ENCODE data around the gene TMEM129.
"Not testable (repeated sequence)": the region's sequence is repeated elsewhere in the genome, so short reads cannot be mapped to it uniquely, and the experiment has no call there.

The TMEM129 gene

DNA sequence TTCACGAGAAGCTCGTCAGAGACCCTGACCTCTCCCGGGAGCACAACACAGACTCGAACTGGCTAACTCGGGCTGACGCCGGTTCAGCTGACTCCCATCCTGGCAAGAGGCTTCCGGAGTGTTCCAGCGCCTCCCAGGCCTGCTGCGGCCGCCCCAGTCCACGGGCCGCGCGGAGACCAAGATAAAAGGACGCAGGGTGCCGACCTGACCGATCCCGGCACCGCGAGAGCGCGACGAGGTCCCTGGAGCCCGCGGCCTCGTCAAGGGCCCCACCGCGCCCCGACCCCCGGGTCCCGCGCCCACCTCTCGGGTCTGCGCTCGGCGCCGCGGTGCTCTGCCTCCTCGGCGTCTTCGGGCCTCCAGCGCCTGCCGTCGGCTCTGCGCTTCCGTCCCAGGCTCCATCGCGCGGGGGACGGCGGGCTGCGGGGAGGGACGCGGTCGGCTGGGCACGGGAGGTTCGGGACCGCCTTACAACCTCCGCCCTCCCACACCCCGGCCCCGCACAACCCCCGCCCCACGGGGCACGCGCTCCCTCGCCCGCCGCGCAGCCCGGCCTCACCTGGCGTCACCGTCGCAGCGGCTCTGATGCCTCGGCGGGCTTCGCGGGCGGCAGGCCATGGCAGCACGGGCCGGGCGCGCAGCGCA is 9.4 kb downstream of the TMEM129 start:
- DNase-seq, result peak in 6 of 10 donors; percentile 37 to 92 (median 66)
- intact Hi-C loops (cut with DNase I), result no loop called here

DNA sequence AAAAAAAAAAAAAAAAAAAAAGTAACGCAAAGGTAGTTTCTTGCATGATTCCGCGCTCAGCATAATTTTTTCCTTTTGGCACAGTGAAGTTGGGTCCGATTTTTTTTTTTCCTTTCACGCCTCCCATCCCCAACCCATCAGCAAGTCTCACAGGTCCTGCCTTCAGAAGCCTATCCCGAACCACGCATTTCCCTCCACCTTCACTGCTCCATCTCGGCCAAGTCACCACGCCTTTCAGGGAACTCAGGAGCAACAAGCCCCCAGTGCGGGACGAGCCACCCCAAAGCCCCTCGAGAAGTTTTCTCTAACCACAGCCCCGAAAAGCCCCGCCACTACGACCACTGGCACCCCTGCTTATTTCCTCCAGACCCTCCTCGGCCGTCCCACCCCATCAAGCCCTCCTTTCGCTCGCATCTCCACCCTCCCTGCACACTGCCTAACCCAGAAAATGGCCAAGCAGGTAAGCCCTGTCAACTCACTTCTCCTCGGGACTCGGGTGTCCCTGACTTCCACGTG is 10.0 kb downstream of the TMEM129 start:
- intact Hi-C loops (cut with DNase I), result no loop called here
- peak in 2 of 10 donors; percentile 54 to 81 for DNase-seq

DNA sequence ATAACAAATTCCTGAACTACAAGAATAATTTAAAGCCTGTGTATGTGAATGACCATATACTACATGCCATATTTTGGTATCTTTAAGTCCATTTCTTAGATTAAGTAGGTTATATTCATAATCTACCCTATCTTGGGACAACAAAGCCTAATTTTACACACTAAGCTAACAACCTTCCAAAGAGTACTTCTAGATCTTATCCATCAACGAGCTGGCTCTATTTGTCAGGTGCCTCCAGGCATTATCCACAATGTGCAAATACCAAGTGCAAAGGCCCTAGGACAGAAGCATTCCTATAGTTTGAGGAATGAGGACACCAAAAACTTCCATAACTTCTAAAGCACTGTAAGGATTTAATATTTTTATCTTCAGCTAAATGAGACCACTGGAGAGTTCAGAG is 12.5 kb downstream of the TMEM129 start:
- no peak for DNase-seq
- intact Hi-C loops (cut with DNase I), result no loop called here

DNA sequence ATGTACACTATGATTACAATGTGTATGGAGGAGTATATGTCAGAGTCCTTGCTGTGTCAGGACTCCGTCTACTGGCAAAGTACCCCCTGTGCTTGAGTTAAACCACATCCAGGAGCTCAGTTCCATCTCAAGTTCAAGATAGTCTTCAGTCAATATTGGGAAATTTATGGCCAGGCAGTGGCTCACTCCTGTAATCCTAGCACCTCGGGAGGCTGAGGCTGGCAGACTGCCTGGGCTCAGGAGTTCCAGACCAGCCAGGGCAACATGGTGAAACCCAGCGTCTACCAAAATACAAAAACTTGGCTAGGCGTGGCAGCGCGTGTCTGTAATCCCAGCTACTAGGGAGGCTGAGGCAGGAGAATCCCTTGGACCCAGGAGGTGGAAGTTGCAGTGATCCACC is 14.8 kb downstream of the TMEM129 start:
- intact Hi-C loops (cut with DNase I), result no loop called here
- DNase-seq, result peak in 2 of 10 donors; percentile 41 to 50

DNA sequence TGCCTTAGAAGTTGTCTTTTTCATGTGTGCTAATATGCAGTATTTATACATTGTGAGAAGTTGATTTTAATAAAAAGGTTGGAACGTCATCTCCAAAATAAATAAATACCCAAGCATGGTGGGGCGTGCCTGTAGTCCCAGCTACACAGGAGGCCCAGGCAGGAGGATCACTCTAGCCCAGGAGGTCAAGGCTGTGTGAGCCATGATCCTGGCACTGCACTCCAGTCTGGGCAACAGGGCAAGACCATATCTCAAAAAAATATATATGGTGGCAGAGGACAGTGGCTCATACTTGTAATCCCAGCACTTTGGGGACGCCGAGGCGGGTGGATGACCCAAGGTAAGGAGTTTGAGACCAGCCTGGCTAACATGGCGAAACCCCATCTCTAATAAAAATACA is 15.4 kb downstream of the TMEM129 start:
- peak in 2 of 10 donors; percentile 18 to 32 for DNase-seq
- intact Hi-C loops (cut with DNase I), result no loop called here

DNA sequence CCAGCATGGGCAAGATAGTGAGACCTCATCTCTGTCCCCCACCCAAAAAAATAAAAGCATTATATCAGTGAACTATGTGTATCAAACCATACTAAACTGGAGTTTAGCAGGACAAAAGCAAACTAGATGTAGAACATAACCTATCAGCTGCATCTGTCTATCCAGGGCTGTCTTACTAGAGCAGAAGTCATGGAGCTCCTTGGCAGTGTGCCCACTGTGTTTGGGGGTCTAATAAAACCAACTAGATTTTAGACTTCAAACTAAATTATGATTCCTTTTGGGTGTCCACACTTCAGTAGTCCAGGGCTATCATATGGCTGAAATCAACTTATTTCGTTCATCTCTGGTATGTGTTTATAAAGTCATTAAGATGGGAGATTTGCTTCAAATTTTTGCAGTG is 17.3 kb downstream of the TMEM129 start:
- DNase-seq, result peak in 1 of 10 donors; percentile 70
- intact Hi-C loops (cut with DNase I), result no loop called here

DNA sequence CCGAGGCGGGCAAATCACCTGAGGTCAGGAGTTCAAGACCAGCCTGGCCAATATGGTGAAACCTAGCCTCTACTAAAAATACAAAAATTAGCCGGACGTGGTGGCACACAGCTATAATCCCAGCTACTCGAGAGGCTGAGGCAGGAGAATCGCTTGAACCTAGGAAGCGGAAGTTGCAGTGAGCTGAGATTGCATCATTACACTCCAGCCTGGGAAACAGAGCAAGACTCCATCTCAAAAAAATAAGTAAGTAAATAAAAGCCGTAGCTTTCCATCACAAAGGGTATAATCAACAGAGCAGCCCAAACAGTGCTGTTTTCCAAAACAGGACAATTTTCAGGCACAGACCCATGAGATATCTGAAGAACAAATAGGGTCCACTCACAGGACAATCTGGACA is 19.5 kb downstream of the TMEM129 start:
- DNase-seq; intact Hi-C loops (cut with DNase I): not testable (repeated sequence)

DNA sequence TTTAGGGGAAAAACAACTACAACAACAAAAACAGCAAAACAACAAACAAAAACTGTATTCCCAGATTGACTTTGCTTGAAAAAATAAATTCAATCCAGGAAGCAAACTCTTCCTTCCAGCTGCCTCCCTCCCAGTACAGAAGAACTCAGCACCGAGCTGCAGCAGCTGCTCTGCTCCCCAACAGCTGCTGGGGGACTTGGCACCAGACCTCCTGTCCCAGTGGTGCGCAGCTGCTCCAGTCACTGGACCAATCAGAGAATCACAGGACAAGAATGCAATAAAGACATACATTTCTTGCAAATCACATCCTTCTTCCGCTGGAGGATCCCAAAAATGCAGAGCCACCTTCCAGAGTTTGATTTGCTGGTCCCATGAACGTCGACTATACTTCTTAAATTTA is 25.2 kb downstream of the TMEM129 start:
- intact Hi-C loops (cut with DNase I), result no loop called here
- DNase-seq, result peak in 3 of 10 donors; percentile 53 to 88 (median 67)

DNA sequence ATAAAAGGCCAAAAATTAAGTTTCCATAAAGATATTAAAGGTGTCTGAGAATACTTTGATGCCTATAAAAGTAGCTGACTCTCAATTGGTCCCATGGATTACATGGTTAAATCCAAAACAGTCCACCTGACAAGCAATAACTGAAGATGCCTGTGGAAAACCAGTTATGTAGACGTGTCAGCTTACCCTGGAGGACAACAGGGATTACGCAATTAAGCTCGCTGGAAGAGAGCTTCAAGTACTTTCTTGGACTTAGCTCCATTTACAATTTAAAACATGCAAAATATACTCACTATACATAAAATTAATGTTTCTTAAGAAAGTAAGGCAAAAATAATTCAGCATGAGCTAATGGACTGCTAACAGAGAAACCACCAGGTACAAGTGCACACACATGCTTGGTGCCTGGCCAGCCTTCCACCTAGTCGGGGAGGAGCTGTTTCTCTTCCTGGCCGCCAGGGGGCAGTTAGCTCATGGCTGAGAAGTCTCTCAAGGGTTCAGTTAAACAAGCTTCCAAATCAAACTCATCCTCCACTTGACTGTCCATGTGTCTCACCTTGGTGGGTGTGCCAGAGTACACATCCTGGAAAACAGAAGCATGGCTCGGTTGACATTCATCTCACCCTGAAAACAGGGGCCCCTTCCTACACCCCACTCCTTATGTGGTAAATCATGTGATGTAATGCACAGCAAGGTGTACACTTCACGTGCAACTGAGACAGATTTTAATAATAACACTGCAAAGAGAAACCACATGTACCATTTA is 27.8 kb downstream of the TMEM129 start:
- DNase-seq, result peak in 7 of 10 donors; percentile 47 to 93 (median 61)
- intact Hi-C loops (cut with DNase I), result loop anchor here (1.0 kb wide), 1 partner anchor 33 kb away; no protein-coding TSS in a partner anchor

DNA sequence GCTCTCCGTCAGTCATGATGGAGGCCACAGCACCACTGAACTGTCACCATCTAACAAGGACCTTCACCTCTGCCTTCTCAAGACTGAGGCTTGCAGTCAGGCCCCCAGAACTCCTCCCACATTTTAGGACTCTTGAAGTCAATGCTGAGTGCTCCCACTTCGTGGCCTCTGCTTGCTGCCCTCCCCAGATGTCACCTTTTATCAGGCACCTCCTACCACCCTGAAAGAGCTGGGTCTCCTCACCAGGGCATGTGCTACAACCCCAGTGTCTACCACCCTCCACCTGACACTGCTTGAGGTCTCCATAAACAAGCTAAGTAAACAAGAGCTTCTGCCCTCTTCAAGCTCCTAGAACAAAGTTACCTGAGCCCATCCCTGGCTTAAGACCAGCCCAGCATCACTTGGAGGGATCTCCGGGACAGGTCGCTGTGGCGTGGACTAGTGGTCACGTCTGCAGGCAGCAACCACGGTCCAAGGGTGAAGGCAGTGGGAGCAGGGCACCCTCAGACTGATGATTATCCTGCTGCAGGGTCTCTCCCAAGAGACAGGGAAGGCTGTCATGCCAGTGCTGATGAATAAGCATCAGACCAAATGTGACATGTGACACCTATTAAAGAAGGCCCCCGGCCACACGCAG is 29.3 kb downstream of the TMEM129 start:
- intact Hi-C loops (cut with DNase I), result no loop called here
- DNase-seq, result peak in 1 of 10 donors; percentile 42

DNA sequence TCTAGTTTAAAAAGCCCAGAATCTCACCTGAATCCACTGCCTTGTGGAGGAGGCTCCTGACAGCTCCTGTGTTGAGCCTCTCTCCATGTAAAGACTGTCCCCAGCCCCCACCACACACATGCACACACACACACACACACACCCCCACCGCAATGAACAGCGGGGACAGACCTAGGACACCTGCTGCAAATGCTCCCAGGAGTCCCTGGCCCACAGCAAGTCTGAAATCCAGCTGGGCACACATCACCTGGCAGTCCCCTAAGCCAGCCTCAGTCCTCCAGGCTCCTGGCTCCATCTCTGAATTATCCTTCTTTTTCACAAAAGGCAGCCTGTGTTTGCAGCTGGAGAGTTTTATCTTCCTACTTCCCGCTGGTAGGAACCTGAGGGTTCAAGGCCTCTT is 30.4 kb downstream of the TMEM129 start:
- intact Hi-C loops (cut with DNase I), result no loop called here
- DNase-seq, result no peak

DNA sequence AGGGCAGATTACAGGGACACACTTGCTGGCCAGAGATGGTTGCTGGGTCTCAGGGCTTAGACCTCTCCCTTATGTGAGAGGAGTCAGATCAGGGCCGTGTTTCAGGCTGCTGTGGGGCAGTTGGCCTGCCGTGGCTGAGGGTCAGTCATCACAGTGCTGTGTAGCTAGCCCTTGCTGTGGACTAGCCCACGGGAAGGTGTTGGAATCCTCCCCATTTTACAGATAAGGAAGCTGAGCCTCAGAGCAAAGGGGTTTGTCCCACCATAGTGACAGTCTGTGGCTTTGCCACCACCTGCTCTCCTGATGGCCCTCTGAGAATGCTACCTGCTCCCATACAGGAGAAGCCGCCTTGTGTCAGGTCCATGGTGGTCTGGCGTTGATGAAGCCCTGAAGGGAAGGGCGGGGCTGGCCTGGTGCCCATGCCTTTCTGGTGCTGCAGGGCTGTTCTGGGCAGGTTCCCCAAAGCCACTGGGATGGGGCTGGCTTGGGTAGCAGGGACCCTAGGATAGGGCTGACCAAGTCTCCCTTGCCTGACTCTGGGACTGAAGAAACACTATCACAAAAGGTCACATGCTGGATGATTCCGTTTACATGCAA is 34.6 kb downstream of the TMEM129 start:
- DNase-seq, result peak in 1 of 10 donors; percentile 31
- intact Hi-C loops (cut with DNase I), result no loop called here

DNA sequence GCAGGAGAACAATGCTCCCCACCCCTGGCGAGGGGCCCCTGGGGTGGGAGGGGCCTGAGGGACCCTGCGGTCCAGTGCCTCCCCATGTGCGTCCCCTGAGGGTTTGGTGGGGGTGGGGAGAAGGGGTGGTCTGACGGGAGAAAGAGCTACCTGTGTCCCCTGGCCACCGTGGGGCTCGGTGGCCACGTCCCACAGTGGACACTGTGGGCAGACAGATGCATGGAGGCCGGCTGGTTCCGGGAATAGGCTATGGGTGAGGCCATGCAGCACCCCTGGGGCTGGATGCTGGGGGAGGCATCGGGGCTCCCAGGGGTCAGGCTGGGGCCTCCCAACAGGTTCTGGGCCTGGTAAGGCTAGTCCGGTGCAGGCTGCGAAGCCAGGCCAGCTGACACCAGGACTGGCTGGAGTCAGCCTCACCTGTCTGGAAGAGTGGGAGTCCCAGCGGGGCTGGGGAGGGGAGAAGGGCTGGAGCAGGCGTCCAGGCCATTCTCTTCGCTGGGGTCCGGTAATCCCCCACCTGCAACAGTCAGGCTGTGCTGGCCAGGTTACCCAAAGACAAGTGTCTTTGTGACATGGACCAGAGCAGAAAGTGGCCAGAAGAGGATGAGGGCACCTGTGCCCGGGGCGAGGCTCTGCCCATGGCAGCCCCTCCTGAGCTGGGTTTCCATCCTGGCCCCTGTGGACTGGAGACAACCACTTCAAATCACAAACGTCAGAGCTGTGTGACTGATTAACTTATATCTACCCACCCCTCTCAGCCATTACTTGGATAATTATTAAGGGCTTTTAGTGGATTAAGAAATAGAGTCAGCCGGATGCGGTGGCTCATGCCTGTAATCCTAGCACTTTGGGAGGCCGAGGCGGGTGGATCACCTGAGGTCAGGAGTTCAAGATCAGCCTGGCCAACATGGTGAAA is 35.6 kb downstream of the TMEM129 start:
- peak in 1 of 10 donors; percentile 53 for DNase-seq
- intact Hi-C loops (cut with DNase I), result no loop called here

DNA sequence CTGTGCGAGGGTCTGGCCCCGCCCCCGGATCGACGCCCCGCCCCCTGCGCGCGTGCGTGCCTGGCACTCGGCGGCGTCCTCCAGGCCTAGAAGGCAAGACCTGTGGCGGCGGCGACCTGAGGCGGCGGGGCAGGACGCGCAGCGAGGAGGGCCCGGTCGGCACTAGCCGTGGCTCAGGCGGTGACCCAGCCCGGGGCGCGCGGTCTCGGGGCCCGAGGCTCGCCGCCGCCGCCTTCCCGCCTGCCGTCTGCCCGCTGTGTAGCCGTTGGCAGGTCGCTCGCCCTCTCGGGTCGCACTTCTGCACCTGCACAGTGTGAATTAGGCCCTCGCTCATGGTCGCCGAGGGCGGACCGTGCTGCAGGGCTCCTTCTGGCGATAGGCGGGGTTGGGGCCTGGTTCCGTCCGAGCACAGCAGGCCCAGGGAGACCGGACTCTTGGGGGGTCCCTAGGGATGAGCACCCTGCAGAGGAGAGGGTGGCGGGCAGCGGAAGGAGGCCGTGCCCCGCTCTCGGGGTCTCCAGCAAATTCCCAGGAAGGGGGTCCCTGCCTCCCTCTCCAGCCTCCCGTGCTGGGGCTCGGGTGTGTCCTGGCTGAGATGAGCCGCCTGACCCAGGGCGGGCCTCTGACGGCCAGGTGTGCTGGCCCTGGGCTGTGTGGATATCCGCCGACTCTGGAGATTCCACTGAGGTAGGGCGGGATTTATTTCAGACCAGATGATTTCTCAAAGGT is 36.5 kb downstream of the TMEM129 start:
- DNase-seq, result peak in 3 of 10 donors; percentile 65 to 99 (median 85)

DNA sequence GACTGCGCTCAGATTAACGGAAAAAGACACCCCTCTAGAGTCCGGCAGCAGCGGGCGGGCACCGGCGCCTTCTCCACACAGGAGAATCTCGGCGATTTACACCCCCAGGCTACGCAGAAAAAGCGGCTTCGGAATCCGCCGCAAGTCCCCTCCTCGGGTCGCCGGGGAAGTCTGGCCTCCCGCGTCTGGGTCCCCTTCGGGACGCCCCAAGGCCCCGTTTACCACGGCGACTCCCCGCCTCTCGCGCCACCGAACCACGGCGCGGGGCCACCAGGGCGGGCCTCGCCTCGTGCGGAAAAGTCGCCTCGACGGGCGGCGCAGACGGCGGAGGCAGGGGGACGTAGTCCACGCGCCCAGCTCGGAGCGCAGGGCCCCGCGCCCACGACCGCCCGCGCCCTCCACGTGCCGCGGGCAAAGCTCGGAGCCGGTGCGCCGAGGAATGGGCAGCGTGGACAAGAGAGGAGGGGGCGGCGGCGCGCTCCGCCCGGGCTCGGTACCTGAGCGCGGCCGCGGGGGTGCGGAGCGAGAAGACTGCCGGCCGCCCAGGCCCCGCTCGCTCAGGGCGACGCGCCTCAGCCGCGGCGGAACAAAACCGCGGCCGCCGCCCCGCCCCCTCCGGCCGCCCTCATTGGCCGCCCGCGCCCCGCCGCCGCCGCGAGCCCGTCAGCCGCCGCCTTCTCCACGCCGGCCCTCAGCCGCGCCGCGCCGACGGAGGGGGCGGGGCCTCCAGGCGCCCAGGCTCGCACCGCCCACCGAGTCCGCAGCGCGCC is 37.2 kb downstream of the TMEM129 start, which contains the start of gene FAM53A:
Gene FAM53A, minus strand, starts transcription at position 578 of the 770 bp plus-strand sequence. CDS start 15,572 bp downstream, outside the sequence.
- intact Hi-C loops (cut with DNase I), result no loop called here
- peak; percentile 25 to 96 (median 86) for DNase-seq

More for the DNA sequence above, 36.5 kb downstream of the TMEM129 start:
- intact Hi-C loops (cut with DNase I), result no loop called here

DNA sequence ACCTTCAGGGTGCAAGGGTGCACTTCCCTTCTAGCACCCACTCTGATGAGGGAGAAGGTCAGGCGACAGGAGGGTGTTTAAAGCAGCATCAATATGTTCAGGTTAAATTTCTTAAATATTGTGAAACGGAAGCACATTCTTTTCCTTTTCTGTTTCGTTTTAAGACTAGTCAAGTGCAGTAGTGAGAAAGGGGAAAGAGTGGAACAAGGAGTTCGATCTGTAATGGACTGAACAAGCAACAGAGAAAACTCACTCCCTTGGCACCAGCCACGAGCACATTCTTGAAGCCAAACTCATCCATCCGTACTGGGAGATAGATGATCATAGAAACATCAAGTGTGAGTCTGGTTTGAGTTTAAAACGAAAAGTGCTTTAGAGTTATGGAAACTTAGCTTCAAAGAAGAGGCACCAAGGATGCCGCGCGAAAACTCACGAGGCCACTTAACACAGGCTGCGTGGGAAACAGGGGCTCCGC is 37.8 kb downstream of the TMEM129 start:
- intact Hi-C loops (cut with DNase I), result no loop called here
- DNase-seq, result no peak

DNA sequence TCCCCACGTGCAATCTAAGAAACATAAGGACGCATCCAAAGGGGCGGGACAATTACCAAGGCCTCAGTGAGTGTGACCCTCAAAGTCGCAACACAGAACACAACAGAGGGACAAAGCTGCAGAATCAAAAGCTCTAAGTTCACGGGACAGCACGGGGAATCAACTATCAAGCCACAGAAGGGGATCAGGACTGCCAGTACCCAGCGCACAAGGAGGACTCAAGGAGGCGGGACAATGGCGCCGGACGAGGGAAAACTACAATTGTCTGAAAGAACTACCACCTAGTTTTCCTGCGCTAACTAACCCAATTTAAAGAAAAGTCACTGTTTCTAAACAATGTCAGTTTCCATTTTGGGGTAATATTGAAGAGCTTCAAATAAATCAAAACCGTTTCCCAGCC is 38.3 kb downstream of the TMEM129 start:
- peak in 1 of 10 donors; percentile 54 for DNase-seq
- intact Hi-C loops (cut with DNase I), result no loop called here

DNA sequence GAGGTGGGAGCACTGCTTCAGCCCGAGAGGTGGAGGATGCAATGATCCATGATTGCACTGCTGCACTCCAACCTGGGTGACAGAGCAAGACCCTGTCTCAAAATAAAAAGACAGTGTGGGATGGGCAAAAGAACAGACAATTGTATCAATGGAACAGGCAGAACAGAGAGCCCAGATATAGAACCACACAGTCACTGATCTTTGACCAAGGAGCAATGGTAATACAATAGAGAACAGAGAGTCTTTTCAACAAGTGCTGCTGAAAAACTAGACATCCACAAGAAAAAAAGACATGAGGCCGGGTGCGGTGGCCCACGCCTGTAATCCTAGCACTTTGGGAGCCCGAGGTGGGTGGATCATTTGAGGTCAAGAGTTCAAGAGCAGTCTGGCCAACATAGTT is 42.9 kb downstream of the TMEM129 start:
- DNase-seq, result peak in 2 of 10 donors; percentile 18 to 22
- intact Hi-C loops (cut with DNase I), result no loop called here

Measured in posterior cingulate gyrus (tissue), 11 donors.